NCI-H146 treated with DMSO at 0.1 percent for 48 hours (cell line): Measurements from ENCODE around the gene FBH1.
"Not testable (repeated sequence)": the region's sequence is repeated elsewhere in the genome, so short reads cannot be mapped to it uniquely, and the experiment has no call there.

Source experiments
- DNase-seq: peaks from one replicate; lab custom pipeline; 2025; ENCODE audit not compliant: unreplicated experiment; lab: John Stamatoyannopoulos, UW

FBH1 gene

GRCh38 chr10:5938291-5938690 is 48.2 kb downstream of the FBH1 start:
- DNase-seq: no peak

- DNase-seq: no peak
Measured at GRCh38 chr10:5940807-5941218, 50.8 kb downstream of the FBH1 start.

GRCh38 chr10:5941579-5941978 is 51.5 kb downstream of the FBH1 start:
- no peak for DNase-seq

- DNase-seq: no peak
Measured at GRCh38 chr10:5942001-5942400, 52.0 kb downstream of the FBH1 start.

- DNase-seq: no peak
Measured at GRCh38 chr10:5942474-5942873, 52.4 kb downstream of the FBH1 start.

GRCh38 chr10:5943536-5943935 is 53.5 kb downstream of the FBH1 start:
- DNase-seq: peak; percentile 55

GRCh38 chr10:5944389-5945189 is 54.5 kb downstream of the FBH1 start:
- DNase-seq: peak; percentile 81

GRCh38 chr10:5945190-5945509 is 55.1 kb downstream of the FBH1 start:
- DNase-seq: no peak

- no peak for DNase-seq
Measured at GRCh38 chr10:5945561-5946418, 55.7 kb downstream of the FBH1 start.

- not testable (repeated sequence) for DNase-seq
Measured at GRCh38 chr10:5946419-5946775, 56.4 kb downstream of the FBH1 start.

GRCh38 chr10:5946786-5947185 is 56.7 kb downstream of the FBH1 start:
- no peak for DNase-seq

- no peak for DNase-seq
Measured at GRCh38 chr10:5947471-5948207, 57.6 kb downstream of the FBH1 start.

- DNase-seq: no peak
Measured at GRCh38 chr10:5948208-5948585, 58.2 kb downstream of the FBH1 start.

GRCh38 chr10:5949009-5949759 is 59.1 kb downstream of the FBH1 start:
- DNase-seq: peak; percentile 44

- no peak for DNase-seq
Measured at GRCh38 chr10:5951167-5951711, 61.2 kb downstream of the FBH1 start.

GRCh38 chr10:5951721-5952407 is 61.8 kb downstream of the FBH1 start:
- DNase-seq: no peak

GRCh38 chr10:5952731-5953385 is 62.8 kb downstream of the FBH1 start:
- DNase-seq: peak; percentile 90

GRCh38 chr10:5953676-5954075 is 63.6 kb downstream of the FBH1 start:
- DNase-seq: no peak

GRCh38 chr10:5956146-5956936 is 66.3 kb downstream of the FBH1 start:
- DNase-seq: no peak
